ENCODE data around the gene PODN.

DNA sequence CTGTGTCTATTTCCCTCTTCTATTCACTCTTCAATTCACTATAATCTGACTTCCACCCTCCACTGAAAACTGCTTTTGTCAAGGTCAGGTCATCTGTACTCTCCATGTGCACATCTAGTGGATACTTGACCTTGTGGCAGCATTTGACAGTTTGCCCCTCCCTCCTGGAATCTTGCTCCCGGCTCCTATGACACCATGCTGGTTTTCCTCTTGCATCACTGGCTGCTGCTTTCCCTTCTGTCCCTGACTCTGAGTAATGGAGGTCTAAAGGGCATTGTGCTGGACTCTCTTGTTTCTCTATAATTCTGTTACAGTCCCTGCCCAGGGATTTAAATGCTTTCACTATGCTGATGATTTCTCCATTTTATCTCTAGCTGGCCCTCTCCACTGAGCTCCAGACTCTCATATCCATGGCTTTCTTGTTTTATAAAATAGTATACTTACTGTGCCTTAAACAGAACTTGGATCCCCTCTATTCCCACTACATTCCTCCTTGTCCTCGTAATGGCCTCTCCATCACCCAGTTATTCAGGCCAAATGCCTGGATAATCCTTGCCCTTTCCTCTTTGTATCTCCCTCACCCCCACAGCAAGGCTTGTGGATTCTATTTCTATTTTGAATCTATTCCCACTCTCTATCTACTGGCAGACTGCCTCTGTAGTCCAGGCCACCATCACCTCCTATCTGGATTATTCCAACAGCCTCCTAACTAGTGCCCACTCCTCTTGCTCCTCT, 36.8 kb upstream of the PODN start:
- TF ChIP-seq, protein P1, sequence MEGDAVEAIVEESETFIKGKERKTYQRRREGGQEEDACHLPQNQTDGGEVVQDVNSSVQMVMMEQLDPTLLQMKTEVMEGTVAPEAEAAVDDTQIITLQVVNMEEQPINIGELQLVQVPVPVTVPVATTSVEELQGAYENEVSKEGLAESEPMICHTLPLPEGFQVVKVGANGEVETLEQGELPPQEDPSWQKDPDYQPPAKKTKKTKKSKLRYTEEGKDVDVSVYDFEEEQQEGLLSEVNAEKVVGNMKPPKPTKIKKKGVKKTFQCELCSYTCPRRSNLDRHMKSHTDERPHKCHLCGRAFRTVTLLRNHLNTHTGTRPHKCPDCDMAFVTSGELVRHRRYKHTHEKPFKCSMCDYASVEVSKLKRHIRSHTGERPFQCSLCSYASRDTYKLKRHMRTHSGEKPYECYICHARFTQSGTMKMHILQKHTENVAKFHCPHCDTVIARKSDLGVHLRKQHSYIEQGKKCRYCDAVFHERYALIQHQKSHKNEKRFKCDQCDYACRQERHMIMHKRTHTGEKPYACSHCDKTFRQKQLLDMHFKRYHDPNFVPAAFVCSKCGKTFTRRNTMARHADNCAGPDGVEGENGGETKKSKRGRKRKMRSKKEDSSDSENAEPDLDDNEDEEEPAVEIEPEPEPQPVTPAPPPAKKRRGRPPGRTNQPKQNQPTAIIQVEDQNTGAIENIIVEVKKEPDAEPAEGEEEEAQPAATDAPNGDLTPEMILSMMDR (conservative IDR thresholded peaks at IDR 0.05) = no peak
- TF ChIP-seq EZH2 (IDR thresholded peaks at IDR 0.05; ENCODE audit: low read depth) = no peak
